ENCODE results near the gene PRAC2. TPM values are rescaled to one million over a fixed set of nuclear protein-coding genes. Genes with fewer than 3 reads are reported as not detected.

Gene PRAC2
- total RNA-seq, 2 donors from 2014 or later = not detected

DNA sequence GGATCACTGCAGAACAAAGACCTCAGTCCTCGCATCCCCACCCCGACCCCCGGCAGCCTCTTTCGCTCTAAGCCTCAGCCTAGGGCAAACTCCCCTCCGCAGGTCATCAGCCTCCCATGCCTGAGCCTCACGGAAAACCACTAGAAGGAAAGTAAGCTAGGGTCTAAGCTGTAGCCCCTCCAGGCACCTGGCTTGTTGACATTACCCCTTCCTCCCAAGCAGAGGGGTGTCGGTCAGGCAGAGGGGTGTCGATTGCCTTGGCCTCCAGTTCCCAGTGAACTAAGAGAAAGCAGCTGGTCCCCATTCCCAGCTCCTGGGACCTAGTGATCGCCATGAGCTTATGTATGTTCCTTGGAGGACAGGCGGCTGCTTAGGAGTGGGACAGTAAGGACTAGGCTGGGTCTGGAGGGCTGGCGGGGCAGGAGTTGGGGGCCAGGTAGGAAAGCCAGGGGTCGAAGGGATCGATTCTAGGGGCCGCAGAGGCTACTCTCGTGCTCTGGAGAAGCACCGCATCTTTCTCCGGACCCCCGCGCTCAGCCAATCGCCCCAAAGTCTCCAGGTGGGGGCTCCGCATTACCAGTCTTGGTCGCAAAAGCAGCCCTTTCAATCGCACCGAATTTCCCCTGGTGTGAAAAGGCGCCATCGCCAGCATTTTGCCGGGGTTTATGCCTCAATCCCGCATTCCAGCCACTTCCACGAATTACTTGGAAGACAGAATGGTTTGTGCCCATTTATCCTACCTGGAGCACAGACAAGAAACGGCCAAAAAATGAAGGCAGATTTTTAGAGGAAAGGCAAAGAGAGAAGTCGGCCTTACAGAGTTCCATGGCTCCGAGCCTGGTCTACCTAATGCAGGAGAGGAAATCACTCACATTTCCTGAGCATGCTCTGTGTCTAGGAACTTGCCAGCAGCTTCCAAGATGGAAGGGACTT, 26.9 kb downstream of the PRAC2 start:
- intact Hi-C loops (cut with DNase I) = no loop called here
- DNase-seq (no peak), ATAC-seq (no peak)
- peaks cover 0 to 80% of the 10 kb centered on the region in 2 donors for H3K27me3 ChIP-seq
- no peaks in the 10 kb centered on the region for H3K36me3 ChIP-seq (replicated peaks in 1 of 2; ENCODE audit: insufficient read depth in 1 of 2, low read depth in 2 of 2)
- no peak overlapping the region for H3K27ac ChIP-seq
- WGBS, 2 donors = 7 to 11% methylated on average over 22 to 31 of the region's 32 CpGs
- H3K4me1 ChIP-seq = peaks cover 12% of the 10 kb centered on the region
- no peak for TF ChIP-seq POLR2A (IDR thresholded peaks at IDR 0.05)
- TF ChIP-seq, protein P1, sequence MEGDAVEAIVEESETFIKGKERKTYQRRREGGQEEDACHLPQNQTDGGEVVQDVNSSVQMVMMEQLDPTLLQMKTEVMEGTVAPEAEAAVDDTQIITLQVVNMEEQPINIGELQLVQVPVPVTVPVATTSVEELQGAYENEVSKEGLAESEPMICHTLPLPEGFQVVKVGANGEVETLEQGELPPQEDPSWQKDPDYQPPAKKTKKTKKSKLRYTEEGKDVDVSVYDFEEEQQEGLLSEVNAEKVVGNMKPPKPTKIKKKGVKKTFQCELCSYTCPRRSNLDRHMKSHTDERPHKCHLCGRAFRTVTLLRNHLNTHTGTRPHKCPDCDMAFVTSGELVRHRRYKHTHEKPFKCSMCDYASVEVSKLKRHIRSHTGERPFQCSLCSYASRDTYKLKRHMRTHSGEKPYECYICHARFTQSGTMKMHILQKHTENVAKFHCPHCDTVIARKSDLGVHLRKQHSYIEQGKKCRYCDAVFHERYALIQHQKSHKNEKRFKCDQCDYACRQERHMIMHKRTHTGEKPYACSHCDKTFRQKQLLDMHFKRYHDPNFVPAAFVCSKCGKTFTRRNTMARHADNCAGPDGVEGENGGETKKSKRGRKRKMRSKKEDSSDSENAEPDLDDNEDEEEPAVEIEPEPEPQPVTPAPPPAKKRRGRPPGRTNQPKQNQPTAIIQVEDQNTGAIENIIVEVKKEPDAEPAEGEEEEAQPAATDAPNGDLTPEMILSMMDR (IDR thresholded peaks at IDR 0.05) = no peak
- H3K4me3 ChIP-seq = no peak overlapping the region
- H3K9me3 ChIP-seq = no peaks in the 10 kb centered on the region

GRCh38 chr17:48751172-48751571, 28.2 kb downstream of the PRAC2 start:
- Histone ChIP-seq H3K27me3 (peaks cover 0 to 78% of the 10 kb centered on the region in 2 donors), H3K4me3 (no peak overlapping the region), H3K36me3 (replicated peaks in 1 of 2; ENCODE audit: insufficient read depth in 1 of 2, low read depth in 2 of 2) (no peaks in the 10 kb centered on the region), H3K4me1 (peaks cover 17% of the 10 kb centered on the region), H3K27ac (no peak overlapping the region), H3K9me3 (no peaks in the 10 kb centered on the region)
- no peak for ATAC-seq
- no peak for DNase-seq
- intact Hi-C loops (cut with DNase I) = no loop called here
- TF ChIP-seq, protein P1 (IDR thresholded peaks at IDR 0.05) = no peak
- no peak for TF ChIP-seq POLR2A (IDR thresholded peaks at IDR 0.05)
- WGBS, 2 donors = 0 to 6% methylated on average over 3 of the region's 3 CpGs

DNA sequence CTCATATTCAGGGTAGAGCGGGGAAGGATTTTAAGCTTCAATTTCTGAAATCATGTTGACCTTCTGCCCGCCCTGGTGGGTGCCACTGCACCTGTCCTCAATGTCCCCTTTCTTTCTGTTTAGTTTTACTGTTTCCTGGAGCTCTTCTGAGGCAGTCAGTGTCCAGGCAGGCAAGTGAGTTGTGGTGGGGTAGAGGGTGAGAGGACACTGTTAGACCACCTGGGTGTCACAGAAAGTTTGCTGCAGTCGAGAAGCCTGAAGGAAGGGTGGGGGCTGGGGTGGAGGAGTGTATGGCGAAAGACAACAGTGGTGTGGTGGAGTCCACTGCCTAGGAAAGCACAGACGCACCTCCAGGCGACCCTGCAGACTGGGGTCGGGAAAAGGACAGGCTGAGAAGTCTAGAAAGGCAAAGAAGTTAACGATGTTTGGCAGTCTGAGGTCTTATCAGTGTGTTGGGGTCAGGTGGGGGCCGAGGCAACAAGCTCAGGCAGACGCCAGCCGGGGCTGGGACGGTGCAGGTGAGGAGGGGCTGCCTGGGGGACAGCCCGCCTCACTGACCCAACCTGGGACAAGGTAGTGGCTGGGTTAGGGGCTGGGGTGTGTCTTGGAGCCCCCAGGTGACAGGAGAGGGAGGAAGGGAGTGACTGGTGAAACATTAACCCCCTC, 28.9 kb downstream of the PRAC2 start:
- TF ChIP-seq, protein P1 (IDR thresholded peaks at IDR 0.05) = no peak
- TF ChIP-seq POLR2A (IDR thresholded peaks at IDR 0.05) = no peak
- no peak for ATAC-seq
- Histone ChIP-seq H3K27me3 (peaks cover 0 to 71% of the 10 kb centered on the region in 2 donors), H3K36me3 (replicated peaks in 1 of 2; ENCODE audit: insufficient read depth in 1 of 2, low read depth in 2 of 2) (no peaks in the 10 kb centered on the region), H3K27ac (no peak overlapping the region), H3K9me3 (no peaks in the 10 kb centered on the region), H3K4me1 (peaks cover 17% of the 10 kb centered on the region), H3K4me3 (no peak overlapping the region)
- no peak for DNase-seq
- 6 to 7% methylated on average over 13 of the region's 13 CpGs for WGBS, 2 donors
- intact Hi-C loops (cut with DNase I) = no loop called here

DNA sequence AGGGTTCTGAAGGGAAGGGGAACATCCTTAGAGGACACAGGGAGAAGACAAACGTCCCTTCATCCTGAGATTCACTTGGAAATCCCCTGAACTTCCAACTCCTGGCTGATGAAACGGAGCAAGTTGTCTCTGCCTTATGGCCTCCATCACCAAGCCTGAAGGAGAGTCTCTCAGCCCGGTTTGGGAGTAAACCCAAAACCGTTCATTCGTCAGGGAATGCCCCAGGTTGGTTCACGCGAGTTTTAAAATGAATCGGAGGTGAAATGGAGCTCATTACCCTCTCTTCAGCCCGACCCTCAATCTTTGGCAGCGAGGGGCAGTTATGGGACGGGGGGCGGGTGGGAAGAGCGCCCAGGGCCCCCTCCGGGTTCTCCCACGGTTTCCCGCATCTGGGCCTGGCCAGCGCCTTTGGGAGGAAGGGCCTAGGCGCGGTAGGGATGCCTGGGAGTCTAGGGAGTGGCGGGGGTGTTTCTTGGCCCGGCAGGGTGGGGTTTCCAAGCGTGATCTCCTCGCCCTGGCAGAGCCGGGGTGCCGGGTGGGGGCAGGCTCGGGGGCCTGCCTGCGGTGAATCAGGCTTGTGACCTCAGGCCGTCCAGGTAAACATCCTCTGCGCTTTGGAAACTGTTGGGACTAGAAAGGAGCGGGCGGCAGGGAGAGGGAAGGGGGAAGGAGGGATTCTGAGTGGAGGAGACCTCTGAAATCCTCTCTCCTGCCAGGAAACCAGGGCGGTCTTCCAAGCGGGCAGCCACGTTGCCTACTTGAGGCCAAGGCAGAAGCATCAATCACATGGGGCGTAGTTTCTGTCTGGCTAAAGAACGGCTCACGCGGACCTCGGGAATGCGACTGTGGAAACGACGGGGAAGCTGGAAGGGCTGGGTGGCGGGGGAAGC, 29.7 kb downstream of the PRAC2 start:
- ATAC-seq = no peak
- H3K27me3 ChIP-seq = peaks cover 0 to 63% of the 10 kb centered on the region in 2 donors

More for the DNA sequence above, 29.7 kb downstream of the PRAC2 start:
- no peak overlapping the region for H3K27ac ChIP-seq
- whole genome bisulfite sequencing, 2 donors = 5% methylated on average over 27 to 39 of the region's 43 CpGs
- intact Hi-C loops (cut with DNase I) = no loop called here
- H3K36me3 ChIP-seq (replicated peaks in 1 of 2; ENCODE audit: insufficient read depth in 1 of 2, low read depth in 2 of 2) = no peaks in the 10 kb centered on the region
- no peak for DNase-seq
- H3K9me3 ChIP-seq = no peaks in the 10 kb centered on the region
- no peak overlapping the region for H3K4me3 ChIP-seq
- peaks cover 17% of the 10 kb centered on the region for H3K4me1 ChIP-seq
- TF ChIP-seq, protein P1 (IDR thresholded peaks at IDR 0.05) = no peak
- TF ChIP-seq POLR2A (IDR thresholded peaks at IDR 0.05) = no peak

Data from body of pancreas (tissue), 4 donors.